Measurements from ENCODE around the gene CGB1. TPM values are rescaled to one million over a fixed set of nuclear protein-coding genes. Genes with fewer than 3 reads are reported as not detected.
A peak's percentile ranks its signal among the peaks of the same experiment; 100 is the strongest.

Gene CGB1
- total and polyA plus RNA-seq, 9 of the 15 experiments (the other 6 are each of a cell fraction or from before 2014, with no cell fraction given): not detected

GRCh38 chr19:48992581-48993174 is 44.0 kb downstream of the CGB1 start (continued):
- no peak for TF ChIP-seq RBFOX2 (IDR thresholded peaks at IDR 0.05; ENCODE audit: low read depth, low read length)
- peak; percentile 10; the same call in 1 of the 2 replicates for TF ChIP-seq SMARCA4 (IDR thresholded peaks at IDR 0.05)
- TF ChIP-seq NR2C2 (CRISPR knock-in tag; IDR thresholded peaks at IDR 0.05): no peak
- TF ChIP-seq NR2C2 (tag; IDR thresholded peaks at IDR 0.05): no peak
- TF ChIP-seq ZNF143 (CRISPR knock-in tag; IDR thresholded peaks at IDR 0.05): no peak
- 0 out of 2 replicates have a peak, but pooled peaks have one; percentile 32 for TF ChIP-seq ZNF224 (CRISPR knock-in tag; IDR thresholded peaks at IDR 0.05)
- no peak for TF ChIP-seq HDAC6 (IDR thresholded peaks at IDR 0.05; ENCODE audit: low read depth, low read length)

- H3K9me1 ChIP-seq (ENCODE audit: control insufficient read depth, insufficient read depth, low read length): no peaks in the 10 kb centered on the region
- peaks cover 42% of the 10 kb centered on the region for H3K36me3 ChIP-seq (ENCODE audit: control insufficient read depth, insufficient read depth, low read length)
- intact Hi-C loops (cut with micrococcal nuclease): loop anchor here (10.0 kb wide), 2 partner anchors 163 to 233 kb away; partner anchors contain the start of genes HRC and TRPM4
- H3K9me3 ChIP-seq (replicated peaks; ENCODE audit: control insufficient read depth, insufficient read depth, low read depth, low read length): no peaks in the 10 kb centered on the region
- FAIRE-seq (peak; percentile 79), DNase-seq (ENCODE audit: extremely low read depth in 1 of 4, low spot score in 3 of 4) (peak; percentile 44 to 73 (median 52)), ATAC-seq (peak; percentile 21)
- H3K27me3 ChIP-seq (ENCODE audit: control insufficient read depth in 2 of 2, insufficient read depth in 2 of 2, low read length in 2 of 2): no peaks in the 10 kb centered on the region
- H3K9ac ChIP-seq (ENCODE audit: insufficient read depth in 1 of 2, low read depth in 2 of 2, low read length in 2 of 2): peak overlapping the region; percentile 84 to 94
- peak overlapping the region; percentile 55 for H2AFZ ChIP-seq (ENCODE audit: low read depth, low read length)
- H3K4me2 ChIP-seq (ENCODE audit: insufficient read depth, low read length): peak overlapping the region; percentile 88
- no peaks in the 10 kb centered on the region for H4K20me1 ChIP-seq (replicated peaks; ENCODE audit: control insufficient read depth, insufficient read depth, low read length)
- H3K27ac ChIP-seq (ENCODE audit: extremely low read depth, low read depth, low read length): peak overlapping the region; percentile 73
- in situ Hi-C loops (cut with MboI): no loop called here
- H3K4me3 ChIP-seq: peak overlapping the region; percentile 87
- BruUV-seq (replicated peaks): no TSS peak
- peaks cover 63% of the 10 kb centered on the region for H3K79me2 ChIP-seq (ENCODE audit: control insufficient read depth, insufficient read depth, low read length)
- 10% methylated on average over 5 of the region's 8 CpGs for WGBS (ENCODE audit: insufficient coverage, low coverage, missing lambda C conversion rate)
- peaks cover 5 to 33% of the 10 kb centered on the region in 2 experiments; a peak in 4 of 5 replicates for H3K4me1 ChIP-seq (replicated peaks in 1 of 2; ENCODE audit: control insufficient read depth in 2 of 2, insufficient read depth in 2 of 2, low read length in 2 of 2)
- ChIA-PET CTCF (ENCODE audit: low intra/inter-chr PET ratio) (no interaction called here), POLR2A (interaction anchor here (0.7 to 3.0 kb wide), 6 partner anchors 13 to 120 kb away, joined by 3 to 42 read pairs (median 4); partner anchors contain the start of genes FTL and PPP1R15A)
- TF ChIP-seq ZBTB26 (CRISPR knock-in tag; IDR thresholded peaks at IDR 0.05) (no peak), ELF4 (CRISPR knock-in tag; IDR thresholded peaks at IDR 0.05) (no peak), YY1 (IDR thresholded peaks at IDR 0.05; ENCODE audit: borderline replicate concordance in 1 of 3, control insufficient read depth in 1 of 3, extremely low read depth in 1 of 3, insufficient read depth in 3 of 3, insufficient read length in 1 of 3, insufficient replicate concordance in 2 of 3, low read depth in 1 of 3, low read length in 2 of 3) (peak in 1 of 3 experiments; percentile 12), CTCFL (IDR thresholded peaks at IDR 0.05; ENCODE audit: borderline replicate concordance, insufficient read depth, low read depth, low read length, poor library complexity, severe bottlenecking) (no peak), SPI1 (IDR thresholded peaks at IDR 0.05; ENCODE audit: borderline replicate concordance, low read depth, low read length) (peak; percentile 40; the same call in 1 of the 2 replicates), HMBOX1 (IDR thresholded peaks at IDR 0.05) (0 out of 2 replicates have a peak, but pooled peaks have one; percentile 26), SRSF9 (IDR thresholded peaks at IDR 0.05; ENCODE audit: borderline replicate concordance, low read depth, low read length) (no peak)
These were observed 44.7 kb downstream of the CGB1 start for GRCh38 chr19:48991873-48992580.

Measured in K562 (cell line).